ENCODE results near the gene PSG3.
"Not testable (repeated sequence)": the region's sequence is repeated elsewhere in the genome, so short reads cannot be mapped to it uniquely, and the experiment has no call there.

Gene PSG3

GRCh38 chr19:42693760-42694350, 46.4 kb downstream of the PSG3 start:
- DNase-seq: no peak

- no peak for DNase-seq
These were observed 56.3 kb downstream of the PSG3 start for GRCh38 chr19:42683917-42684513.

- DNase-seq: not testable (repeated sequence)
These were observed 64.0 kb downstream of the PSG3 start for GRCh38 chr19:42676326-42676725.

- DNase-seq: not testable (repeated sequence)
These were observed 65.7 kb downstream of the PSG3 start for GRCh38 chr19:42674549-42674948.

Data from islet precursor cell (in vitro differentiated cells).